IMR-90 (cell line): ENCODE results near the gene KIF3A. TPM values are rescaled to one million over a fixed set of nuclear protein-coding genes. Genes with fewer than 3 reads are reported as not detected.

Experiments
- ATAC-seq: fragments of 200-7000 bp; cut with Tn5 transposase; 2 replicates; pipeline ENCODE4 v1.9.1; 2020; ENCODE audit warnings: low read depth, mild to moderate bottlenecking, moderate library complexity
- BruUV-seq: library from RNA; stranded (reverse); fragments of 400-500 nt; replicated peaks from 2 replicates; lab custom pipeline; 2021; lab: Mats Ljungman, UMichigan
- CTCF ChIA-PET: fragments of 300-600 bp; formaldehyde crosslinking; extraction: SDS; loops from one replicate; lab custom pipeline; 2021; ENCODE audit warnings: antibody characterized with exemption; lab: Yijun Ruan, JAX
- POLR2A ChIA-PET: fragments of 300-600 bp; sonication (Branson Sonifier 250); formaldehyde crosslinking; loops from one replicate; lab custom pipeline; 2022; ENCODE audit warnings: antibody characterized with exemption; ENCODE audit not compliant: unreplicated experiment; lab: Charles Lee
- DNase-seq: peaks from one replicate; pipeline ENCODE4 v3.0.0; 2013
- H2AFZ ChIP-seq: replicated peaks from 2 replicates; pipeline ENCODE3; 2013; ENCODE audit warnings: low read length, mild to moderate bottlenecking; ENCODE audit not compliant: poor library complexity
- H2AK5ac ChIP-seq: 2 replicates; pipeline ENCODE4 v1.6.1; 2013; ENCODE audit warnings: low read depth, low read length, inconsistent platforms
- H2AK9ac ChIP-seq: replicated peaks from 2 replicates; pipeline ENCODE3; 2013; ENCODE audit warnings: mild to moderate bottlenecking, low read depth, low read length, moderate library complexity; ENCODE audit not compliant: poor library complexity
- H2BK120ac ChIP-seq: 2 replicates; pipeline ENCODE4 v1.6.1; 2013; ENCODE audit warnings: low read depth, low read length, inconsistent platforms
- H2BK15ac ChIP-seq: 3 replicates; pipeline ENCODE4 v1.6.1; 2013; ENCODE audit warnings: low read depth, low read length, inconsistent platforms
- H2BK20ac ChIP-seq: 2 replicates; pipeline ENCODE4 v1.6.1; 2013; ENCODE audit warnings: low read depth, mild to moderate bottlenecking, inconsistent platforms, low read length, moderate library complexity
- H2BK5ac ChIP-seq: 2 replicates; pipeline ENCODE4 v1.6.1; 2013; ENCODE audit warnings: mild to moderate bottlenecking, low read depth, low read length, inconsistent platforms; ENCODE audit not compliant: poor library complexity, severe bottlenecking
- H3K14ac ChIP-seq: replicated peaks from 2 replicates; pipeline ENCODE4 v1.6.1; 2013; ENCODE audit warnings: low read depth, low read length, inconsistent platforms
- H3K18ac ChIP-seq: 2 replicates; pipeline ENCODE4 v1.6.1; 2013; ENCODE audit warnings: low read depth, low read length, control low read depth
- H3K23ac ChIP-seq: 2 replicates; pipeline ENCODE4 v1.6.1; 2013; ENCODE audit warnings: low read depth, low read length, inconsistent platforms
- H3K27ac ChIP-seq: 2 replicates; pipeline ENCODE4 v1.5.1; 2013; ENCODE audit warnings: mild to moderate bottlenecking, control low read depth, low read length; ENCODE audit not compliant: insufficient read depth
- H3K27me3 ChIP-seq: 2 replicates; pipeline ENCODE4 v1.6.1; 2013; ENCODE audit warnings: low read length; ENCODE audit not compliant: control insufficient read depth, insufficient read depth
- H3K36me3 ChIP-seq: 2 replicates; pipeline ENCODE4 v1.6.1; 2013; ENCODE audit warnings: low read length, mixed read lengths; ENCODE audit not compliant: control insufficient read depth, insufficient read depth
- H3K4ac ChIP-seq: 2 replicates; pipeline ENCODE4 v1.6.1; 2013; ENCODE audit warnings: low read depth, low read length, inconsistent platforms
- H3K4me1 ChIP-seq: 2 replicates; pipeline ENCODE4 v1.6.1; 2013; ENCODE audit warnings: low read length, mixed read lengths; ENCODE audit not compliant: control insufficient read depth, insufficient read depth
- H3K4me2 ChIP-seq: 2 replicates; pipeline ENCODE4 v1.6.1; 2013; ENCODE audit warnings: low read depth, mild to moderate bottlenecking, control low read depth, low read length, moderate library complexity
- H3K4me3 ChIP-seq: 2 replicates; pipeline ENCODE4 v1.5.1; 2013; ENCODE audit warnings: low read depth, mild to moderate bottlenecking, control low read depth, low read length, moderate library complexity; ENCODE audit not compliant: insufficient read depth
- H3K56ac ChIP-seq: 2 replicates; pipeline ENCODE4 v1.6.1; 2013; ENCODE audit warnings: low read length, inconsistent platforms; ENCODE audit not compliant: insufficient read depth; ENCODE audit errors: extremely low read depth
- H3K79me1 ChIP-seq, 2 experiments: 2 replicates each; pipeline ENCODE4 v1.6.1; 2013; ENCODE audit warnings: low read length in 2 of 2, inconsistent platforms in 1 of 2, low read depth in 1 of 2
- H3K9ac ChIP-seq: 2 replicates; pipeline ENCODE4 v1.6.1; 2013; ENCODE audit warnings: low read depth, low read length, control low read depth
- H3K9me1 ChIP-seq: 2 replicates; pipeline ENCODE4 v1.6.1; 2013; ENCODE audit warnings: low read length, inconsistent platforms; ENCODE audit not compliant: insufficient read depth
- H3K9me3 ChIP-seq: 2 replicates; pipeline ENCODE4 v1.6.1; 2013; ENCODE audit warnings: low read length; ENCODE audit not compliant: control insufficient read depth, insufficient read depth
- H4K20me1 ChIP-seq: 2 replicates; pipeline ENCODE4 v1.6.1; 2013; ENCODE audit warnings: low read length, inconsistent platforms; ENCODE audit not compliant: insufficient read depth
- H4K5ac ChIP-seq: 2 replicates; pipeline ENCODE4 v1.6.1; 2013; ENCODE audit warnings: mild to moderate bottlenecking, low read depth, low read length, control low read depth
- H4K8ac ChIP-seq, 2 experiments: 2 replicates each; pipeline ENCODE4 v1.6.1; 2013; ENCODE audit warnings: low read depth in 2 of 2, low read length in 2 of 2, control low read depth in 1 of 2, inconsistent platforms in 1 of 2
- H4K91ac ChIP-seq: 2 replicates; pipeline ENCODE4 v1.6.1; 2013; ENCODE audit warnings: low read depth, low read length, inconsistent platforms; ENCODE audit not compliant: insufficient read depth
- BHLHE40 ChIP-seq: fragments of 150-350 bp; IDR thresholded peaks from 2 replicates; pipeline ENCODE4 v1.6.1; 2016; ENCODE audit warnings: mild to moderate bottlenecking, low read depth, low read length
- CEBPB ChIP-seq: IDR thresholded peaks from 2 replicates; pipeline ENCODE4 v1.6.1; 2012; ENCODE audit warnings: low read depth, low read length, improper control_type of control experiment
- ELK1 ChIP-seq: fragments of 150-350 bp; IDR thresholded peaks from 2 replicates; pipeline ENCODE4 v1.6.1; 2016; ENCODE audit warnings: low read depth, mild to moderate bottlenecking, low read length, moderate library complexity, borderline replicate concordance
- MAFK ChIP-seq: IDR thresholded peaks from 2 replicates; pipeline ENCODE4 v1.6.1; 2012; ENCODE audit warnings: low read depth, low read length, improper control_type of control experiment
- MXI1 ChIP-seq: IDR thresholded peaks from 2 replicates; pipeline ENCODE4 v1.6.1; 2012; ENCODE audit warnings: low read depth, mild to moderate bottlenecking, low read length, moderate library complexity, borderline replicate concordance
- NFE2L2 ChIP-seq: fragments of 150-350 bp; IDR thresholded peaks from 2 replicates; pipeline ENCODE4 v1.6.1; 2016; ENCODE audit warnings: low read depth, mild to moderate bottlenecking, low read length
- POLR2A ChIP-seq: IDR thresholded peaks from 2 replicates; pipeline ENCODE4 v1.6.1; 2012; ENCODE audit warnings: mild to moderate bottlenecking, low read depth, low read length
- RFX5 ChIP-seq: IDR thresholded peaks from 2 replicates; pipeline ENCODE4 v1.8.0; 2012; ENCODE audit warnings: low read depth, mild to moderate bottlenecking, low read length, moderate library complexity
- WGBS, 2 experiments: methylation state at CpG; one replicate each; pipeline versions ENCODE4 v1.1.5 to v1.1.7; 2013; ENCODE audit warnings: missing lambda C conversion rate in 2 of 2; ENCODE audit not compliant: insufficient read length in 1 of 2; ENCODE audit errors: extremely low coverage in 2 of 2; 5-methylcytosine and 5-hydroxymethylcytosine counted together
- dilution Hi-C: fragments of 300-500 bp; cut with HindIII; formaldehyde crosslinking; loops from one replicate; pipeline ENCODE4 v1.14.3; 2018; ENCODE audit warnings: low sequenced_read_pairs; ENCODE audit not compliant: unreplicated experiment
- in situ Hi-C: fragments of 300-500 bp; cut with MboI; formaldehyde crosslinking; loops from 3 replicates; pipeline ENCODE4 v1.14.3; 2019; ENCODE audit warnings: low sequenced_read_pairs, inconsistent platforms, mixed read lengths
- intact Hi-C: fragments of 100-400 bp; cut with micrococcal nuclease; formaldehyde crosslinking; loops from 2 replicates; pipeline ENCODE4 v1.10.0; 2022
- polyA plus RNA-seq, 3 experiments: library from polyadenylated mRNA; depleted of rRNA; stranded (reverse); fragments of >200 nt; gene quantifications; 2 replicates each; pipeline ENCODE4 v1.2.3, GENCODE V29; 2012; ENCODE audit warnings: low replicate concordance in 1 of 3
- total RNA-seq: library from RNA; depleted of rRNA; stranded (reverse); fragments of >200 nt; gene quantifications from 2 replicates; pipeline ENCODE4 v1.2.3, GENCODE V29; 2012
- TF ChIP-seq, protein P1 (sequence below): fragments of 150-350 bp; IDR thresholded peaks from 2 replicates; pipeline ENCODE4 v1.6.1; 2017; ENCODE audit warnings: mild to moderate bottlenecking, antibody characterized with exemption, low read length, low read depth
- TF ChIP-seq, protein P2 (sequence below): conservative IDR thresholded peaks from 2 replicates; pipeline ENCODE4 v1.5.1; 2012; ENCODE audit warnings: mild to moderate bottlenecking, low read depth, low read length, improper control_type of control experiment

The KIF3A gene
- total and polyA plus RNA-seq, 2 of the 4 experiments (the other 2 are of a cell fraction): 4.3 to 4.5 TPM

GRCh38 chr5:132747616-132748440 lies 10.5 kb upstream of the KIF3A start:
- TF ChIP-seq, protein P1, sequence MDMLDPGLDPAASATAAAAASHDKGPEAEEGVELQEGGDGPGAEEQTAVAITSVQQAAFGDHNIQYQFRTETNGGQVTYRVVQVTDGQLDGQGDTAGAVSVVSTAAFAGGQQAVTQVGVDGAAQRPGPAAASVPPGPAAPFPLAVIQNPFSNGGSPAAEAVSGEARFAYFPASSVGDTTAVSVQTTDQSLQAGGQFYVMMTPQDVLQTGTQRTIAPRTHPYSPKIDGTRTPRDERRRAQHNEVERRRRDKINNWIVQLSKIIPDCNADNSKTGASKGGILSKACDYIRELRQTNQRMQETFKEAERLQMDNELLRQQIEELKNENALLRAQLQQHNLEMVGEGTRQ: no peak
- TF ChIP-seq POLR2A (no peak), MXI1 (no peak), BHLHE40 (no peak), CEBPB (no peak), RFX5 (no peak), ELK1 (no peak), MAFK (no peak), NFE2L2 (no peak)
- TF ChIP-seq, protein P2, sequence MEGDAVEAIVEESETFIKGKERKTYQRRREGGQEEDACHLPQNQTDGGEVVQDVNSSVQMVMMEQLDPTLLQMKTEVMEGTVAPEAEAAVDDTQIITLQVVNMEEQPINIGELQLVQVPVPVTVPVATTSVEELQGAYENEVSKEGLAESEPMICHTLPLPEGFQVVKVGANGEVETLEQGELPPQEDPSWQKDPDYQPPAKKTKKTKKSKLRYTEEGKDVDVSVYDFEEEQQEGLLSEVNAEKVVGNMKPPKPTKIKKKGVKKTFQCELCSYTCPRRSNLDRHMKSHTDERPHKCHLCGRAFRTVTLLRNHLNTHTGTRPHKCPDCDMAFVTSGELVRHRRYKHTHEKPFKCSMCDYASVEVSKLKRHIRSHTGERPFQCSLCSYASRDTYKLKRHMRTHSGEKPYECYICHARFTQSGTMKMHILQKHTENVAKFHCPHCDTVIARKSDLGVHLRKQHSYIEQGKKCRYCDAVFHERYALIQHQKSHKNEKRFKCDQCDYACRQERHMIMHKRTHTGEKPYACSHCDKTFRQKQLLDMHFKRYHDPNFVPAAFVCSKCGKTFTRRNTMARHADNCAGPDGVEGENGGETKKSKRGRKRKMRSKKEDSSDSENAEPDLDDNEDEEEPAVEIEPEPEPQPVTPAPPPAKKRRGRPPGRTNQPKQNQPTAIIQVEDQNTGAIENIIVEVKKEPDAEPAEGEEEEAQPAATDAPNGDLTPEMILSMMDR: no peak
- Histone ChIP-seq H4K8ac (no peak overlapping the region), H3K4me3 (no peak overlapping the region; the same call in 1 of the 2 replicates), H3K9me1 (no peaks in the 10 kb centered on the region), H3K14ac (no peak overlapping the region), H3K79me1 (no peaks in the 10 kb centered on the region), H3K18ac (no peak overlapping the region), H2BK120ac (no peak overlapping the region), H4K5ac (no peak overlapping the region), H3K23ac (no peak overlapping the region), H2BK20ac (no peak overlapping the region), H2AK9ac (peak overlapping the region; percentile 16), H2AK5ac (no peak overlapping the region), H3K27ac (no peak overlapping the region), H3K36me3 (no peaks in the 10 kb centered on the region), H2BK15ac (no peak overlapping the region), H2BK5ac (no peak overlapping the region), H3K27me3 (peaks cover 39% of the 10 kb centered on the region), H3K4me1 (peaks cover 2% of the 10 kb centered on the region; the same call in 1 of the 2 replicates), H3K9ac (no peak overlapping the region), H4K91ac (no peak overlapping the region), H3K4me2 (peak overlapping the region; percentile 76), H3K9me3 (peaks cover 2% of the 10 kb centered on the region), H4K20me1 (no peaks in the 10 kb centered on the region), H2AFZ (peak overlapping the region; percentile 87), H3K56ac (no peak overlapping the region), H3K4ac (no peak overlapping the region)
- ChIA-PET CTCF (interaction anchor here (0.7 kb wide), 1 partner anchor 11 kb away, joined by 3 read pairs; the partner anchor contains the start of gene KIF3A), POLR2A (interaction anchor here (0.5 kb wide), 1 partner anchor 18 kb away, joined by 3 read pairs; no protein-coding TSS in a partner anchor)
- intact Hi-C loops (no loop called here), in situ Hi-C loops (no loop called here), dilution Hi-C loops (no loop called here)
- BruUV-seq: no TSS peak
- WGBS, 2 experiments: 10% methylated on average over 30 of the region's 76 CpGs; no CpG with 5 or more reads in 1 of the 2 experiments
- DNase-seq: no peak
- ATAC-seq: no peak
